ENCODE data around the gene GARIN5A. TPM values are rescaled to one million over a fixed set of nuclear protein-coding genes. Genes with fewer than 3 reads are reported as not detected.

Gene GARIN5A
- total RNA-seq, 1 experiment from 2014 or later, result 3.7 TPM

GRCh38 chr19:50420127-50420526 lies 56.5 kb downstream of the GARIN5A start:
- ChIA-PET POLR2A (ENCODE audit: unreplicated experiment) (no interaction called here), CTCF (interaction anchor here (0.6 kb wide), 1 partner anchor 91 kb away, joined by 3 read pairs; no protein-coding TSS in a partner anchor)
- Histone ChIP-seq H3K27ac (no peak overlapping the region), H3K9me3 (ENCODE audit: insufficient read depth, low read depth) (no peaks in the 10 kb centered on the region), H3K36me3 (ENCODE audit: low read depth) (no peaks in the 10 kb centered on the region), H3K4me1 (replicated peaks; ENCODE audit: insufficient read depth) (no peaks in the 10 kb centered on the region), H3K9me2 (ENCODE audit: insufficient read depth) (no peaks in the 10 kb centered on the region), H3F3A (ENCODE audit: insufficient read depth, low read depth) (no peaks in the 10 kb centered on the region), H3K79me2 (ENCODE audit: low read depth) (no peaks in the 10 kb centered on the region), H4K20me1 (ENCODE audit: insufficient read depth) (no peaks in the 10 kb centered on the region), H3K4me2 (no peak overlapping the region), H2AFZ (no peak overlapping the region), H3K27me3 (ENCODE audit: insufficient read depth, low read depth) (no peaks in the 10 kb centered on the region), H3K4me3 (no peak overlapping the region)
- BruUV-seq (replicated peaks), result no TSS peak
- no peak for TF ChIP-seq EZH2 (IDR thresholded peaks at IDR 0.05; ENCODE audit: low read depth)
- TF ChIP-seq, protein P1, sequence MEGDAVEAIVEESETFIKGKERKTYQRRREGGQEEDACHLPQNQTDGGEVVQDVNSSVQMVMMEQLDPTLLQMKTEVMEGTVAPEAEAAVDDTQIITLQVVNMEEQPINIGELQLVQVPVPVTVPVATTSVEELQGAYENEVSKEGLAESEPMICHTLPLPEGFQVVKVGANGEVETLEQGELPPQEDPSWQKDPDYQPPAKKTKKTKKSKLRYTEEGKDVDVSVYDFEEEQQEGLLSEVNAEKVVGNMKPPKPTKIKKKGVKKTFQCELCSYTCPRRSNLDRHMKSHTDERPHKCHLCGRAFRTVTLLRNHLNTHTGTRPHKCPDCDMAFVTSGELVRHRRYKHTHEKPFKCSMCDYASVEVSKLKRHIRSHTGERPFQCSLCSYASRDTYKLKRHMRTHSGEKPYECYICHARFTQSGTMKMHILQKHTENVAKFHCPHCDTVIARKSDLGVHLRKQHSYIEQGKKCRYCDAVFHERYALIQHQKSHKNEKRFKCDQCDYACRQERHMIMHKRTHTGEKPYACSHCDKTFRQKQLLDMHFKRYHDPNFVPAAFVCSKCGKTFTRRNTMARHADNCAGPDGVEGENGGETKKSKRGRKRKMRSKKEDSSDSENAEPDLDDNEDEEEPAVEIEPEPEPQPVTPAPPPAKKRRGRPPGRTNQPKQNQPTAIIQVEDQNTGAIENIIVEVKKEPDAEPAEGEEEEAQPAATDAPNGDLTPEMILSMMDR (conservative IDR thresholded peaks at IDR 0.05), result no peak
- intact Hi-C loops (cut with micrococcal nuclease; ENCODE audit: unreplicated experiment), result no loop called here
- DNase-seq, result no peak

DNA sequence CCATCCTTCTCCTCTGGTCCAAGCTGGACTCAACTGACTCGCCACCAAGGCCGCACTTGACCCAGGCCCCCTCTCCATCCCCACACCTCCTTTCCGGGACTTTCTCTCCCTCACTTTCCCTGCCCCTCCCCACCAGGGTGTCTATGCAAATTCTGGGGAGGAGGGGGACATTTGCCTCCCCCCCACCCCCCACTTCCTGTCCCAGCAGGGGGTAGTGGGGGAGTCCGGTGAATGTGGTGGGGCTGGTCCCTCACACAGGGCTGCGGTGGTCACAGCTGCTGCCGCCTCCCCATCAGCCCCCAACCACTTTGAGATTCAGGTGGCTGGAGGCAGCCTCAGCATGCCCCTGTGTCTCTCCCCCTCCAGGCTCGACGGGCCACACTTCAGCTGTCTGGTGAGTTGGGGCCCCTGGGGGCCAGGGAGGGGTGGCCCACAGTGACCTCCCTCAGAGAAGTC lies 57.0 kb downstream of the GARIN5A start:
- intact Hi-C loops (cut with micrococcal nuclease; ENCODE audit: unreplicated experiment), result no loop called here
- H3F3A ChIP-seq (ENCODE audit: insufficient read depth, low read depth), result no peaks in the 10 kb centered on the region
- no peaks in the 10 kb centered on the region for H3K27me3 ChIP-seq (ENCODE audit: insufficient read depth, low read depth)
- ChIA-PET CTCF (no interaction called here), POLR2A (ENCODE audit: unreplicated experiment) (no interaction called here)
- no peaks in the 10 kb centered on the region for H4K20me1 ChIP-seq (ENCODE audit: insufficient read depth)
- no TSS peak for BruUV-seq (replicated peaks)
- no peak overlapping the region for H2AFZ ChIP-seq
- H3K4me2 ChIP-seq, result no peak overlapping the region
- no peak for DNase-seq
- H3K9me2 ChIP-seq (ENCODE audit: insufficient read depth), result no peaks in the 10 kb centered on the region
- no peaks in the 10 kb centered on the region for H3K9me3 ChIP-seq (ENCODE audit: insufficient read depth, low read depth)
- no peak overlapping the region for H3K4me3 ChIP-seq
- no peaks in the 10 kb centered on the region for H3K4me1 ChIP-seq (replicated peaks; ENCODE audit: insufficient read depth)
- no peak overlapping the region for H3K27ac ChIP-seq
- H3K36me3 ChIP-seq (ENCODE audit: low read depth), result no peaks in the 10 kb centered on the region
- H3K79me2 ChIP-seq (ENCODE audit: low read depth), result no peaks in the 10 kb centered on the region
- TF ChIP-seq, protein P1 (conservative IDR thresholded peaks at IDR 0.05), result no peak
- no peak for TF ChIP-seq EZH2 (IDR thresholded peaks at IDR 0.05; ENCODE audit: low read depth)

DNA sequence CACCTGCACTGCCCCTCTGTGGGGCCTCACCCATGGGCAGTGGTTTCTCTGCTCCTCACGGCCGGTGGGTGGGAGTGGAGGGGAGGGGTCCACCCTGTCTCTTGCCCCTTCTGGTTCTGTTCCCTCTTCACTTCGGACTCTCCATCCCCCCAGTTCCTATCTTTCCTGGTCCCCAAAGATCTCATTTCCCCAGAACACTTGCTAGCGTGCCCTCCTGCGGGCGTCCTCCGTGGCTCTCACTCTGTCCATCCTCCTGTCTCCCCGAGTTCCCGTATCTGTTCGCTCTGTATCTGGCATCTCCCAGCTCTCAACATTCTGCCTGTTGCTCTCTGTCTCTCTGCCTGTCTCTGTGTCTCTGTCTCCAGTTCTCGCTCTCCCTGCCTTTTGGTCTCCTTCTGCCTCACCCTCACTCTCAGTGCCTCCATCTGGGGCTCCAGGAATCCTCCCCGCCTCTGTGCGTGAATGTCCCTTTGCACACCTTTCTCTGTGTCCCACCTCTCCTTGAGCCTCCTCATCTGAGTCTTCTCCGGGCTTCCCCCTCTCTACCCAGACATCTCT lies 57.5 kb downstream of the GARIN5A start:
- BruUV-seq (replicated peaks), result no TSS peak
- Histone ChIP-seq H3K27me3 (ENCODE audit: insufficient read depth, low read depth) (no peaks in the 10 kb centered on the region), H3K4me1 (replicated peaks; ENCODE audit: insufficient read depth) (no peaks in the 10 kb centered on the region), H4K20me1 (ENCODE audit: insufficient read depth) (no peaks in the 10 kb centered on the region), H2AFZ (no peak overlapping the region), H3K4me3 (no peak overlapping the region), H3K36me3 (ENCODE audit: low read depth) (no peaks in the 10 kb centered on the region), H3K27ac (no peak overlapping the region), H3K79me2 (ENCODE audit: low read depth) (no peaks in the 10 kb centered on the region), H3F3A (ENCODE audit: insufficient read depth, low read depth) (peaks cover under 1% of the 10 kb centered on the region; the same call in 1 of the 2 replicates), H3K4me2 (no peak overlapping the region), H3K9me3 (ENCODE audit: insufficient read depth, low read depth) (no peaks in the 10 kb centered on the region), H3K9me2 (ENCODE audit: insufficient read depth) (no peaks in the 10 kb centered on the region)
- TF ChIP-seq EZH2 (IDR thresholded peaks at IDR 0.05; ENCODE audit: low read depth), result no peak
- TF ChIP-seq, protein P1 (conservative IDR thresholded peaks at IDR 0.05), result no peak
- ChIA-PET CTCF (no interaction called here), POLR2A (ENCODE audit: unreplicated experiment) (no interaction called here)
- intact Hi-C loops (cut with micrococcal nuclease; ENCODE audit: unreplicated experiment), result no loop called here
- no peak for DNase-seq

All from PC-9 (cell line).